ENCODE data around the gene CTNNA2. TPM values are rescaled to one million over a fixed set of nuclear protein-coding genes. Genes with fewer than 3 reads are reported as not detected.

Gene CTNNA2
- total RNA-seq, 1 experiment from 2014 or later, result 5.5 TPM

GRCh38 chr2:80530442-80531064, 1017.7 kb downstream of the CTNNA2 start:
- DNase-seq, result no peak
- Histone ChIP-seq H3K27ac (ENCODE audit: insufficient read length, low read depth, low read length) (no peak overlapping the region), H3K4me2 (ENCODE audit: insufficient read depth, insufficient read length, low read length) (no peak overlapping the region), H2AK5ac (ENCODE audit: insufficient read length, low read length) (no peak overlapping the region), H3K56ac (ENCODE audit: insufficient read length, low read depth, low read length) (no peak overlapping the region), H2BK120ac (ENCODE audit: low read depth, low read length, poor library complexity, severe bottlenecking) (no peak overlapping the region), H4K91ac (ENCODE audit: insufficient read length, low read depth, low read length) (no peak overlapping the region), H2BK5ac (ENCODE audit: insufficient read length, low read length) (no peak overlapping the region), H4K20me1 (ENCODE audit: control insufficient read depth, insufficient read depth, insufficient read length) (no peaks in the 10 kb centered on the region), H2AFZ (ENCODE audit: low read length) (no peak overlapping the region), H3K18ac (ENCODE audit: insufficient read length, low read depth, low read length) (no peak overlapping the region), H3K79me1 (ENCODE audit: insufficient read depth, low read depth, low read length, poor library complexity, severe bottlenecking) (no peaks in the 10 kb centered on the region), H3K23me2 (ENCODE audit: insufficient read length, low read depth, low read length, poor library complexity, severe bottlenecking) (no peaks in the 10 kb centered on the region), H3K14ac (ENCODE audit: insufficient read depth, low read length) (no peak overlapping the region), H3K79me2 (ENCODE audit: insufficient read depth, low read length) (no peaks in the 10 kb centered on the region), H4K5ac (ENCODE audit: insufficient read length, low read depth, low read length) (no peak overlapping the region), H3K27me3 (ENCODE audit: insufficient read depth, low read length) (no peaks in the 10 kb centered on the region), H2BK15ac (ENCODE audit: low read depth, low read length) (no peak overlapping the region), H2BK12ac (ENCODE audit: insufficient read length, low read depth, low read length) (no peak overlapping the region), H3K9me3 (ENCODE audit: control insufficient read depth, low read depth, low read length) (no peaks in the 10 kb centered on the region), H3K23ac (ENCODE audit: insufficient read length, low read depth, low read length) (no peak overlapping the region), H3K4ac (ENCODE audit: low read depth, low read length) (no peak overlapping the region), H4K8ac (replicated peaks; ENCODE audit: insufficient read length, low read depth, low read length) (no peak overlapping the region), H2BK20ac (ENCODE audit: low read depth, low read length, poor library complexity, severe bottlenecking) (no peak overlapping the region), H3T11ph (ENCODE audit: low read length) (no peak overlapping the region), H3K4me1 (ENCODE audit: insufficient read depth, low read length) (no peaks in the 10 kb centered on the region), H3K9ac (ENCODE audit: extremely low read depth, insufficient read length, low read length) (no peak overlapping the region)
- Mint-ChIP-seq H3K9me3 (no peaks in the 10 kb centered on the region; a peak in 1 of 5 replicates), H3K27ac (no peak overlapping the region; a peak in 1 of 7 replicates), H3K36me3 (ENCODE audit: insufficient read depth in 1 of 3, low read depth in 3 of 3) (no peaks in the 10 kb centered on the region; a peak in 1 of 7 replicates), H3K4me1 (no peaks in the 10 kb centered on the region), H3K27me3 (ENCODE audit: low read depth) (no peaks in the 10 kb centered on the region), H3K4me3 (no peak overlapping the region)
- WGBS (ENCODE audit: extremely low coverage, insufficient read length, low lambda C conversion rate), result no CpG with 5 or more reads among the region's 3 CpGs
- TF ChIP-seq CTCF (conservative IDR thresholded peaks at IDR 0.05), result no peak

All from H9 (cell line).